Activated CD4-positive, alpha-beta T cell treated with anti-CD3 and anti-CD28 coated beads for 24 hours (primary cell): Measurements from ENCODE around the gene LINC00305.

Experiments
- DNase-seq, 2 donors: peaks; one replicate each; pipeline ENCODE4 v3.0.0-alpha.2; 2020; ENCODE audit warnings: low read depth in 2 of 2

The LINC00305 gene

GRCh38 chr18:64115881-64116280, 33.0 kb downstream of the LINC00305 start:
- no peak for DNase-seq

- no peak for DNase-seq
Observed at GRCh38 chr18:64111950-64112349, 36.9 kb downstream of the LINC00305 start.

GRCh38 chr18:64110692-64111480, 38.0 kb downstream of the LINC00305 start:
- DNase-seq, result no peak

- no peak for DNase-seq
Observed at GRCh38 chr18:64103986-64104385, 44.9 kb downstream of the LINC00305 start.

GRCh38 chr18:64100116-64100922, 48.6 kb downstream of the LINC00305 start:
- no peak for DNase-seq

- DNase-seq, result no peak
Observed at GRCh38 chr18:64099244-64099643, 49.6 kb downstream of the LINC00305 start.

- no peak for DNase-seq
Observed at GRCh38 chr18:64097497-64097896, 51.4 kb downstream of the LINC00305 start.

- DNase-seq, result no peak
Observed at GRCh38 chr18:64095056-64095455, 53.8 kb downstream of the LINC00305 start.

- DNase-seq, result no peak
Observed at GRCh38 chr18:64094210-64094609, 54.7 kb downstream of the LINC00305 start.

GRCh38 chr18:64091526-64091925, 57.4 kb downstream of the LINC00305 start:
- DNase-seq, result no peak

GRCh38 chr18:64090876-64091275, 58.0 kb downstream of the LINC00305 start:
- no peak for DNase-seq

- no peak for DNase-seq
Observed at GRCh38 chr18:64083916-64084315, 65.0 kb downstream of the LINC00305 start.

GRCh38 chr18:64082513-64082912, 66.4 kb downstream of the LINC00305 start:
- no peak for DNase-seq

GRCh38 chr18:64082054-64082453, 66.8 kb downstream of the LINC00305 start:
- DNase-seq, result no peak

GRCh38 chr18:64073971-64074370, 74.9 kb downstream of the LINC00305 start:
- DNase-seq, result no peak

- no peak for DNase-seq
Observed at GRCh38 chr18:64055019-64055418, 93.9 kb downstream of the LINC00305 start.

- no peak for DNase-seq
Observed at GRCh38 chr18:64053246-64053645, 95.6 kb downstream of the LINC00305 start.

- no peak for DNase-seq
Observed at GRCh38 chr18:64052772-64053171, 96.1 kb downstream of the LINC00305 start.

- no peak for DNase-seq
Observed at GRCh38 chr18:64044616-64045015, 104.3 kb downstream of the LINC00305 start.

- no peak for DNase-seq
Observed at GRCh38 chr18:64042728-64043358, 106.0 kb downstream of the LINC00305 start.

GRCh38 chr18:64037812-64038414, 111.0 kb downstream of the LINC00305 start:
- no peak for DNase-seq

- DNase-seq, result no peak
Observed at GRCh38 chr18:64032312-64032711, 116.6 kb downstream of the LINC00305 start.
